Muscle of back (tissue), 13 donors: Measurements from ENCODE around the gene SLC17A5. TPM values are rescaled to one million over a fixed set of nuclear protein-coding genes. Genes with fewer than 3 reads are reported as not detected.
A peak's percentile ranks its signal among the peaks of the same experiment; 100 is the strongest.
"Not testable (repeated sequence)": the region's sequence is repeated elsewhere in the genome, so short reads cannot be mapped to it uniquely, and the experiment has no call there.

Experiments used
- DNase-seq, 3 donors: peaks; one replicate each; pipeline versions ENCODE4 v3.0.0 to v3.0.0-alpha.2; 2013
- long read RNA-seq, 9 donors: transcript quantifications; one replicate each; lab custom pipeline, GENCODE V29; 2026
- polyA plus RNA-seq, 10 donors: library from polyadenylated mRNA; unstranded; fragments of 120-200 nt; gene quantifications; one replicate each; pipeline ENCODE4 v1.2.1, GENCODE V29; 2013; ENCODE audit not compliant: insufficient read length in 10 of 10

Gene SLC17A5
- polyA plus RNA-seq: 10 to 100 TPM; 14.6 to 24.7 (median 18.4) TPM
- long read RNA-seq, donor 1, partial matches to known transcripts: 0 of 1 reads
- long read RNA-seq, donor 1, other reads (novel, unspliced or antisense): 0 of 1 reads
- long read RNA-seq, donor 2, partial matches to known transcripts: 0 of 2 reads
- long read RNA-seq, donor 2, other reads (novel, unspliced or antisense): 0 of 2 reads
- long read RNA-seq, donor 3: 0 reads
- long read RNA-seq, donor 4, transcript SLC17A5-201 (11 exons, 3,455 nt): major isoform, 5 of 5 reads
- long read RNA-seq, donor 4, partial matches to known transcripts: 0 of 5 reads
- long read RNA-seq, donor 4, other reads (novel, unspliced or antisense): 0 of 5 reads
- long read RNA-seq, donor 5, partial matches to known transcripts: 0 of 1 reads
- long read RNA-seq, donor 5, other reads (novel, unspliced or antisense): 0 of 1 reads
- long read RNA-seq, donor 6, partial matches to known transcripts: 0 of 4 reads
- long read RNA-seq, donor 6, other reads (novel, unspliced or antisense): 0 of 4 reads
- long read RNA-seq, donor 7, partial matches to known transcripts: 0 of 4 reads
- long read RNA-seq, donor 7, other reads (novel, unspliced or antisense): 0 of 4 reads
- long read RNA-seq, donor 8, partial matches to known transcripts: 0 of 2 reads
- long read RNA-seq, donor 8, other reads (novel, unspliced or antisense): 0 of 2 reads
- long read RNA-seq, donor 9: 0 reads

- DNase-seq: peak; percentile 95 to 98 (median 95)
Measured at GRCh38 chr6:73653571-73654424, at the start of gene SLC17A5. Gene SLC17A5, minus strand, starts transcription at chr6:73653992. Its CDS starts 106 bp downstream, at chr6:73653886.

- DNase-seq: no peak
Measured at GRCh38 chr6:73703466-73703865, 49.7 kb upstream of the SLC17A5 start.

- DNase-seq: no peak
Measured at GRCh38 chr6:73702444-73702843, 48.7 kb upstream of the SLC17A5 start.

- no peak for DNase-seq
Measured at GRCh38 chr6:73699676-73700459, 46.1 kb upstream of the SLC17A5 start.

GRCh38 chr6:73696966-73697655 lies 43.3 kb upstream of the SLC17A5 start:
- peak in 1 of 3 donors; percentile 19 for DNase-seq

GRCh38 chr6:73695619-73696421 lies 42.0 kb upstream of the SLC17A5 start, which contains the start of gene CD109:
Gene CD109, plus strand, starts transcription at chr6:73696203. Its CDS starts 13 bp downstream, at chr6:73696216.
- DNase-seq: peak; percentile 72 to 94 (median 79)

GRCh38 chr6:73694711-73695411 lies 41.1 kb upstream of the SLC17A5 start:
- peak in 2 of 3 donors; percentile 29 to 70 for DNase-seq

- DNase-seq: no peak
Measured at GRCh38 chr6:73691512-73691911, 37.7 kb upstream of the SLC17A5 start.

- DNase-seq: no peak
Measured at GRCh38 chr6:73690056-73690455, 36.3 kb upstream of the SLC17A5 start.

GRCh38 chr6:73688351-73688750 lies 34.6 kb upstream of the SLC17A5 start:
- DNase-seq: no peak

- not testable (repeated sequence) for DNase-seq
Measured at GRCh38 chr6:73683574-73683973, 29.8 kb upstream of the SLC17A5 start.

- no peak for DNase-seq
Measured at GRCh38 chr6:73680289-73680918, 26.6 kb upstream of the SLC17A5 start.

GRCh38 chr6:73679846-73680245 lies 26.1 kb upstream of the SLC17A5 start:
- not testable (repeated sequence) for DNase-seq

- no peak for DNase-seq
Measured at GRCh38 chr6:73679009-73679408, 25.2 kb upstream of the SLC17A5 start.

GRCh38 chr6:73675466-73676098 lies 21.8 kb upstream of the SLC17A5 start:
- peak; percentile 76 to 90 (median 86) for DNase-seq

GRCh38 chr6:73671911-73672685 lies 18.3 kb upstream of the SLC17A5 start:
- DNase-seq: no peak

GRCh38 chr6:73669005-73669404 lies 15.2 kb upstream of the SLC17A5 start:
- DNase-seq: no peak
